DND-41 (cell line): Measurements from ENCODE around the gene OCA2.

Source experiments
- ATAC-seq: fragments of 200-7000 bp; cut with Tn5 transposase; 3 replicates; pipeline ENCODE4 v1.9.1; 2021; ENCODE audit warnings: low read depth; ENCODE audit not compliant: insufficient read depth
- DNase-seq: peaks from one replicate; pipeline ENCODE4 v3.0.0-alpha.2; 2020
- H2AFZ ChIP-seq: 2 replicates; pipeline ENCODE4 v1.6.0; 2012; ENCODE audit warnings: low read depth, low read length
- H3K27ac ChIP-seq: 2 replicates; pipeline ENCODE4 v1.5.1; 2012; ENCODE audit warnings: low read length, inconsistent platforms
- H3K27me3 ChIP-seq: fragments of 200-600 bp; sonication (generic); 2 replicates; pipeline ENCODE4 v1.6.0; 2012; ENCODE audit warnings: low read length, mild to moderate bottlenecking, inconsistent platforms; ENCODE audit not compliant: insufficient read depth, poor library complexity
- H3K36me3 ChIP-seq: 2 replicates; pipeline ENCODE4 v1.5.1; 2012; ENCODE audit warnings: low read length, inconsistent platforms; ENCODE audit not compliant: insufficient read depth
- H3K4me1 ChIP-seq: 2 replicates; pipeline ENCODE4 v1.5.1; 2012; ENCODE audit warnings: mild to moderate bottlenecking, low read length; ENCODE audit not compliant: insufficient read depth
- H3K4me2 ChIP-seq: 2 replicates; pipeline ENCODE4 v1.6.0; 2012; ENCODE audit warnings: mild to moderate bottlenecking, moderate library complexity, low read length, inconsistent platforms; ENCODE audit not compliant: insufficient read depth
- H3K4me3 ChIP-seq, 2 experiments: fragments of 200-600 bp in 1 of 2; shearing (Covaris generic) in 1 of 2; 2 replicates each; pipeline ENCODE4 v1.5.1; 2012 to 2016; ENCODE audit warnings: inconsistent platforms in 2 of 2, low read length in 2 of 2, mild to moderate bottlenecking in 2 of 2, low read depth in 1 of 2, moderate library complexity in 1 of 2
- H3K79me2 ChIP-seq: 2 replicates; pipeline ENCODE4 v1.6.0; 2012; ENCODE audit warnings: low read length, inconsistent platforms; ENCODE audit not compliant: insufficient read depth
- H3K9ac ChIP-seq: 2 replicates; pipeline ENCODE4 v1.6.0; 2012; ENCODE audit warnings: low read depth, mild to moderate bottlenecking, inconsistent platforms, low read length, moderate library complexity
- H3K9me3 ChIP-seq: 2 replicates; pipeline ENCODE4 v1.5.1; 2012; ENCODE audit warnings: low read length, moderate library complexity, mild to moderate bottlenecking, inconsistent platforms; ENCODE audit not compliant: insufficient read depth, severe bottlenecking
- H4K20me1 ChIP-seq: 2 replicates; pipeline ENCODE4 v1.6.0; 2012; ENCODE audit warnings: low read length; ENCODE audit not compliant: insufficient read depth
- CTCF ChIP-seq: IDR thresholded peaks from 2 replicates; pipeline ENCODE4 v1.5.1; 2012; ENCODE audit warnings: borderline replicate concordance, low read length, moderate library complexity, mild to moderate bottlenecking; ENCODE audit not compliant: poor library complexity, severe bottlenecking; ENCODE audit errors: extremely low read depth
- EZH2 ChIP-seq: IDR thresholded peaks from 3 replicates; pipeline ENCODE4 v1.6.1; 2012; ENCODE audit warnings: borderline replicate concordance, low read depth, mild to moderate bottlenecking, moderate library complexity, low read length, inconsistent platforms; ENCODE audit not compliant: severe bottlenecking

Gene OCA2

DNA sequence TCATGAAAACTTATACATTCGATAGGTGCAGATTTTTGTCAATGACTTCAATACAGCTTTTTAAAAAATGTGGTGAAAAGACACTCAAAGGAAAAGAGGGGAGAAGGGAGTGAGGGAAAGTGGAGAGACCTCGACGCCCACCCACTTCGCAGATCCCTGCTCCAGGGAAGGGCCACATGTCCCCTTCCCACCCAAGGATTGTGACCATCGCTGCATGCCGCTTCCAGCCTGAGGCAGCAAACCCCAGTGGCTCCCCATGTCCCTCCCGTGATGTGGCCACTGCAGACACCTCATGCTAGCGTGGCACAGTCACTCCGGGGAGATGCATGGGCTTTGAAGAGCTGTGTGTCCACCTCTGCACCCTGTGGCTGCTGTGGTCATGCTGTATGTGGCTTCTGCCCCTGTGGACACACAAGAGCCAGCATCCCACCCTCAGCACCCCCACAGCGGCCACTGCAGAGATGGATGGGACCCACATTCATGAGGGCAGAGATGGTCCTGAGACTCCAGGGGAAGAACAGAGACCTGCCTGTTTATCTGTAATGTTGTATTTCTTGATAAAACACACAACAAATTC lies 230.2 kb downstream of the OCA2 start:
- TF ChIP-seq CTCF: no peak
- TF ChIP-seq EZH2: no peak
- Histone ChIP-seq H3K79me2 (no peaks in the 10 kb centered on the region), H3K9ac (no peak overlapping the region), H3K9me3 (no peaks in the 10 kb centered on the region), H3K27ac (no peak overlapping the region), H4K20me1 (no peaks in the 10 kb centered on the region), H3K36me3 (no peaks in the 10 kb centered on the region), H2AFZ (no peak overlapping the region), H3K4me1 (no peaks in the 10 kb centered on the region), H3K4me3 (no peak overlapping the region), H3K27me3 (no peaks in the 10 kb centered on the region), H3K4me2 (no peak overlapping the region)
- ATAC-seq: no peak
- DNase-seq: no peak

GRCh38 chr15:27867861-27868260 lies 231.3 kb downstream of the OCA2 start:
- no peaks in the 10 kb centered on the region for H3K4me1 ChIP-seq
- ATAC-seq: no peak

DNA sequence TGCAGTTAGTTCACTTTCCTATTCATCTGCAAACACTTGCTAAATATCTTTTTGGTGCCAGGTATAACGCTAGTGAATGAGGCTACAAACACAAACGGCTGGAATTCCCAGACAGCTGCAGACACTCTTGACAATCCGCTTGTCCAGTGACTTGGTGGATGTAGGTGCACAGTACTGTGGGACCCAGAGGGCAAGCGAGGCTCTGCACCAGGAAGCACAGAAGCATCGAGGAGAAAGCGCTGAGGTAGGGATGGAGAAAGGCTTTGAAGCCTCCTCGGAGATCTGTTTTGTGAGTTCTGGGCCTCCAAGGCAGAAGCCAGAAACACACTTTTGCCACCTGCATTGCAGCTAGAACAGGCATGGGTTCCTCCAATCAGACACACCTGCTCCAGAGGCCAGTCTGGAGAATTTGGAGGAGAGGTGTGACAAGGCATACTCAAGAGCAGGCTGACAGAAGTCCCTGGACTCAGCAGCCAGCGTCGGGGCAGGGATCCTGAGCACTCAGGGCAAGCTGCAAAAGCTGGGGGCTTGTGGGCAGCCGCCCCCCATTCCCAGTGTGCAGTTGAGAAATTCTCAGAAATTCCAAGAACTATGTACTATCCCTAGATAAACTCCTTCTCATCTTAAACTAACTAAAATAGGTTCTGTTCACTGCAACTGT lies 232.5 kb downstream of the OCA2 start:
- no peak for TF ChIP-seq EZH2
- no peak for TF ChIP-seq CTCF
- Histone ChIP-seq H2AFZ (no peak overlapping the region), H3K4me1 (no peaks in the 10 kb centered on the region), H3K4me3 (no peak overlapping the region), H4K20me1 (no peaks in the 10 kb centered on the region), H3K27ac (no peak overlapping the region), H3K9me3 (no peaks in the 10 kb centered on the region), H3K27me3 (no peaks in the 10 kb centered on the region), H3K9ac (no peak overlapping the region), H3K79me2 (no peaks in the 10 kb centered on the region), H3K36me3 (no peaks in the 10 kb centered on the region), H3K4me2 (no peak overlapping the region)
- DNase-seq (no peak), ATAC-seq (no peak)

More at GRCh38 chr15:27867861-27868260, 231.3 kb downstream of the OCA2 start:
- Histone ChIP-seq H3K4me3 (no peak overlapping the region), H3K9ac (no peak overlapping the region), H3K79me2 (no peaks in the 10 kb centered on the region), H3K27me3 (no peaks in the 10 kb centered on the region), H4K20me1 (no peaks in the 10 kb centered on the region), H3K27ac (no peak overlapping the region), H3K9me3 (no peaks in the 10 kb centered on the region), H2AFZ (no peak overlapping the region), H3K36me3 (no peaks in the 10 kb centered on the region), H3K4me2 (no peak overlapping the region)
- no peak for DNase-seq
- TF ChIP-seq EZH2: no peak
- no peak for TF ChIP-seq CTCF
